H7 (cell line): Measurements from ENCODE around the gene IL5RA. TPM values are rescaled to one million over a fixed set of nuclear protein-coding genes. Genes with fewer than 3 reads are reported as not detected.

Source experiments
- DNase-seq: peaks from one replicate; pipeline ENCODE4 v3.0.0; 2012
- H3K27me3 ChIP-seq: 2 replicates; pipeline ENCODE4 v1.6.0; 2011; ENCODE audit warnings: mild to moderate bottlenecking, low read length; ENCODE audit not compliant: control insufficient read depth, insufficient read depth
- H3K36me3 ChIP-seq: replicated peaks from 2 replicates; pipeline ENCODE4 v1.5.1; 2011; ENCODE audit warnings: low read length; ENCODE audit not compliant: control insufficient read depth, insufficient read depth
- H3K4me3 ChIP-seq: 2 replicates; pipeline ENCODE4 v1.5.1; 2011; ENCODE audit warnings: low read depth, mild to moderate bottlenecking, control low read depth, low read length, moderate library complexity; ENCODE audit not compliant: insufficient read depth
- total RNA-seq: library from RNA; depleted of rRNA; stranded (reverse); fragments of >200 nt; shearing (Covaris generic); gene quantifications from 2 replicates; pipeline ENCODE4 v1.2.3, GENCODE V29; 2014

IL5RA gene
- total RNA-seq, 1 experiment from 2014 or later, result not detected

GRCh38 chr3:3125977-3126376 lies 15.8 kb upstream of the IL5RA start:
- Histone ChIP-seq H3K36me3 (peaks cover 8% of the 10 kb centered on the region), H3K4me3 (peak overlapping the region; percentile 97)

GRCh38 chr3:3119393-3119851 lies 9.2 kb upstream of the IL5RA start:
- no peak for DNase-seq
- H3K27me3 ChIP-seq, result no peaks in the 10 kb centered on the region
- no peak overlapping the region for H3K4me3 ChIP-seq
- no peaks in the 10 kb centered on the region for H3K36me3 ChIP-seq

More at GRCh38 chr3:3125977-3126376, 15.8 kb upstream of the IL5RA start:
- DNase-seq, result no peak
- H3K27me3 ChIP-seq, result no peaks in the 10 kb centered on the region

GRCh38 chr3:3117651-3118050 lies 7.5 kb upstream of the IL5RA start:
- Histone ChIP-seq H3K36me3 (no peaks in the 10 kb centered on the region), H3K27me3 (no peaks in the 10 kb centered on the region), H3K4me3 (no peak overlapping the region)
- no peak for DNase-seq

GRCh38 chr3:3113042-3113709 lies 3.0 kb upstream of the IL5RA start:
- Histone ChIP-seq H3K36me3 (no peaks in the 10 kb centered on the region), H3K4me3 (no peak overlapping the region), H3K27me3 (no peaks in the 10 kb centered on the region)
- no peak for DNase-seq

GRCh38 chr3:3110749-3111361 lies 681 bp upstream of the IL5RA start:
- Histone ChIP-seq H3K4me3 (no peak overlapping the region), H3K36me3 (no peaks in the 10 kb centered on the region), H3K27me3 (no peaks in the 10 kb centered on the region)
- no peak for DNase-seq

GRCh38 chr3:3109407-3110298 lies 521 bp downstream of the IL5RA start:
- no peak overlapping the region for H3K4me3 ChIP-seq
- no peak for DNase-seq
- H3K27me3 ChIP-seq, result no peaks in the 10 kb centered on the region
- H3K36me3 ChIP-seq, result no peaks in the 10 kb centered on the region

- H3K4me3 ChIP-seq, result no peak overlapping the region
- no peaks in the 10 kb centered on the region for H3K27me3 ChIP-seq
- DNase-seq, result no peak
- no peaks in the 10 kb centered on the region for H3K36me3 ChIP-seq
Measured at GRCh38 chr3:3107858-3108257, 2.3 kb downstream of the IL5RA start.

- Histone ChIP-seq H3K4me3 (no peak overlapping the region), H3K36me3 (no peaks in the 10 kb centered on the region), H3K27me3 (no peaks in the 10 kb centered on the region)
- DNase-seq, result no peak
Measured at GRCh38 chr3:3107181-3107580, 3.0 kb downstream of the IL5RA start.

GRCh38 chr3:3105815-3106214 lies 4.4 kb downstream of the IL5RA start:
- DNase-seq, result no peak
- Histone ChIP-seq H3K36me3 (no peaks in the 10 kb centered on the region), H3K4me3 (no peak overlapping the region), H3K27me3 (no peaks in the 10 kb centered on the region)

- no peaks in the 10 kb centered on the region for H3K36me3 ChIP-seq
- no peak overlapping the region for H3K4me3 ChIP-seq
- DNase-seq, result no peak
Measured at GRCh38 chr3:3105246-3105645, 4.9 kb downstream of the IL5RA start.

GRCh38 chr3:3102751-3103150 lies 7.4 kb downstream of the IL5RA start:
- H3K27me3 ChIP-seq, result no peaks in the 10 kb centered on the region
- DNase-seq, result no peak
- H3K36me3 ChIP-seq, result no peaks in the 10 kb centered on the region
- H3K4me3 ChIP-seq, result no peak overlapping the region

More at GRCh38 chr3:3105246-3105645, 4.9 kb downstream of the IL5RA start:
- H3K27me3 ChIP-seq, result no peaks in the 10 kb centered on the region

GRCh38 chr3:3101660-3102458 lies 8.3 kb downstream of the IL5RA start:
- Histone ChIP-seq H3K4me3 (no peak overlapping the region), H3K27me3 (no peaks in the 10 kb centered on the region), H3K36me3 (no peaks in the 10 kb centered on the region)
- no peak for DNase-seq

- no peak overlapping the region for H3K4me3 ChIP-seq
Measured at GRCh38 chr3:3097958-3098357, 12.2 kb downstream of the IL5RA start.

GRCh38 chr3:3089017-3089416 lies 21.2 kb downstream of the IL5RA start:
- no peak overlapping the region for H3K4me3 ChIP-seq
- H3K27me3 ChIP-seq, result no peaks in the 10 kb centered on the region
- no peak for DNase-seq
- no peaks in the 10 kb centered on the region for H3K36me3 ChIP-seq

More at GRCh38 chr3:3097958-3098357, 12.2 kb downstream of the IL5RA start:
- Histone ChIP-seq H3K36me3 (no peaks in the 10 kb centered on the region), H3K27me3 (no peaks in the 10 kb centered on the region)
- no peak for DNase-seq
